GM21360 (cell line): ENCODE results near the gene SLC24A4.

Experiments
- ATAC-seq: cut with Tn5 transposase; IDR thresholded peaks from one replicate; pipeline ENCODE4 v1.9.1; 2021; ENCODE audit warnings: mild to moderate bottlenecking, moderate library complexity; ENCODE audit not compliant: unreplicated experiment

Gene SLC24A4

GRCh38 chr14:92473261-92473968 is 150.4 kb downstream of the SLC24A4 start:
- ATAC-seq: no peak

- ATAC-seq: no peak
Observed at GRCh38 chr14:92473969-92474535, 151.1 kb downstream of the SLC24A4 start.

- no peak for ATAC-seq
Observed at GRCh38 chr14:92475037-92475436, 152.1 kb downstream of the SLC24A4 start.

GRCh38 chr14:92475451-92476187 is 152.7 kb downstream of the SLC24A4 start:
- ATAC-seq: no peak

GRCh38 chr14:92480856-92481255 is 157.9 kb downstream of the SLC24A4 start:
- ATAC-seq: no peak

GRCh38 chr14:92481386-92481785 is 158.4 kb downstream of the SLC24A4 start:
- no peak for ATAC-seq

- no peak for ATAC-seq
Observed at GRCh38 chr14:92481811-92482555, 159.0 kb downstream of the SLC24A4 start.

- no peak for ATAC-seq
Observed at GRCh38 chr14:92482621-92483319, 159.8 kb downstream of the SLC24A4 start.

- ATAC-seq: no peak
Observed at GRCh38 chr14:92484132-92484823, 161.3 kb downstream of the SLC24A4 start.

GRCh38 chr14:92486881-92487280 is 163.9 kb downstream of the SLC24A4 start:
- ATAC-seq: no peak

- ATAC-seq: no peak
Observed at GRCh38 chr14:92487513-92488133, 164.7 kb downstream of the SLC24A4 start.

GRCh38 chr14:92489394-92490238 is 166.7 kb downstream of the SLC24A4 start:
- no peak for ATAC-seq

GRCh38 chr14:92490239-92490959 is 167.4 kb downstream of the SLC24A4 start:
- ATAC-seq: no peak

GRCh38 chr14:92491782-92492181 is 168.8 kb downstream of the SLC24A4 start:
- ATAC-seq: no peak

- ATAC-seq: no peak
Observed at GRCh38 chr14:92492258-92492657, 169.3 kb downstream of the SLC24A4 start.

- ATAC-seq: no peak
Observed at GRCh38 chr14:92493024-92493423, 170.1 kb downstream of the SLC24A4 start.

- ATAC-seq: no peak
Observed at GRCh38 chr14:92493492-92493891, 170.5 kb downstream of the SLC24A4 start.

- ATAC-seq: no peak
Observed at GRCh38 chr14:92494512-92494911, 171.5 kb downstream of the SLC24A4 start.
